OCI-LY1 (cell line): ENCODE data around the gene ZNF365.

Experiments
- H2AFZ ChIP-seq: fragments of 200-600 bp; sonication (generic), shearing (Covaris generic); 2 replicates; pipeline ENCODE4 v1.6.0; 2014; ENCODE audit warnings: antibody characterized with exemption, mild to moderate bottlenecking, low read length
- H3F3A ChIP-seq: fragments of 200-600 bp; sonication (generic), shearing (Covaris generic); 2 replicates; pipeline ENCODE4 v1.6.0; 2014; ENCODE audit warnings: mild to moderate bottlenecking, antibody characterized with exemption, low read length, moderate library complexity; ENCODE audit not compliant: insufficient read depth
- H3K27ac ChIP-seq: fragments of 200-600 bp; sonication (generic); 2 replicates; pipeline ENCODE4 v1.5.1; 2014; ENCODE audit warnings: low read length, mixed run types, mild to moderate bottlenecking, low read depth; ENCODE audit not compliant: poor library complexity, severe bottlenecking
- H3K27me3 ChIP-seq: fragments of 200-600 bp; sonication (generic); 2 replicates; pipeline ENCODE4 v1.6.0; 2014; ENCODE audit warnings: antibody characterized with exemption, mild to moderate bottlenecking, low read length, moderate library complexity; ENCODE audit not compliant: insufficient read depth
- H3K36me3 ChIP-seq: fragments of 200-600 bp; sonication (generic); 2 replicates; pipeline ENCODE4 v1.6.1; 2014; ENCODE audit warnings: mild to moderate bottlenecking, antibody characterized with exemption, low read length, moderate library complexity, mixed read lengths; ENCODE audit not compliant: insufficient read depth
- H3K4me1 ChIP-seq: fragments of 200-600 bp; sonication (generic); 2 replicates; pipeline ENCODE4 v1.5.1; 2014; ENCODE audit warnings: mild to moderate bottlenecking, low read length, moderate library complexity; ENCODE audit not compliant: insufficient read depth, severe bottlenecking
- H3K4me2 ChIP-seq: fragments of 200-600 bp; sonication (generic), shearing (Covaris generic); 2 replicates; pipeline ENCODE4 v1.6.1; 2014; ENCODE audit warnings: low read length
- H3K4me3 ChIP-seq: fragments of 200-600 bp; sonication (generic); 2 replicates; pipeline ENCODE4 v1.5.1; 2014; ENCODE audit warnings: low read length, low read depth, mild to moderate bottlenecking, mixed read lengths; ENCODE audit not compliant: poor library complexity, severe bottlenecking
- H3K79me2 ChIP-seq: fragments of 200-600 bp; shearing (Covaris generic); 2 replicates; pipeline ENCODE4 v1.6.1; 2016; ENCODE audit warnings: mixed run types, low read length, mixed read lengths; ENCODE audit not compliant: insufficient read depth
- H3K9ac ChIP-seq: fragments of 200-600 bp; sonication (generic), shearing (Covaris generic); 2 replicates; pipeline ENCODE4 v1.6.1; 2014; ENCODE audit warnings: mild to moderate bottlenecking, low read length, mixed read lengths
- H3K9me2 ChIP-seq: fragments of 200-600 bp; sonication (generic), shearing (Covaris generic); 2 replicates; pipeline ENCODE4 v1.6.1; 2014; ENCODE audit warnings: low read depth, mild to moderate bottlenecking, low read length, mixed read lengths
- H3K9me3 ChIP-seq: fragments of 200-600 bp; shearing (Covaris generic); 2 replicates; pipeline ENCODE4 v1.6.1; 2014; ENCODE audit warnings: low read length, mixed read lengths
- H4K20me1 ChIP-seq: fragments of 200-600 bp; sonication (generic), shearing (Covaris generic); 2 replicates; pipeline ENCODE4 v1.6.0; 2016; ENCODE audit warnings: mild to moderate bottlenecking, low read length; ENCODE audit not compliant: insufficient read depth
- CTCF ChIP-seq: fragments of 200-600 bp; sonication (generic), shearing (Covaris generic); IDR thresholded peaks from 2 replicates; pipeline ENCODE4 v1.5.1; 2017; ENCODE audit warnings: mild to moderate bottlenecking, antibody characterized with exemption, low read length, moderate library complexity, mixed read lengths
- EZH2 ChIP-seq: fragments of 200-600 bp; sonication (generic), shearing (Covaris generic); IDR thresholded peaks from 2 replicates; pipeline ENCODE4 v1.8.0; 2017; ENCODE audit warnings: borderline replicate concordance, mixed run types, mild to moderate bottlenecking, antibody characterized with exemption, low read length, moderate library complexity, mixed read lengths

ZNF365 gene

GRCh38 chr10:62430881-62431280, 56.7 kb downstream of the ZNF365 start:
- no peaks in the 10 kb centered on the region for H3K9me2 ChIP-seq
- no peaks in the 10 kb centered on the region for H3F3A ChIP-seq
- no peak for TF ChIP-seq EZH2
- TF ChIP-seq CTCF, result no peak
- no peaks in the 10 kb centered on the region for H3K4me1 ChIP-seq
- H3K27me3 ChIP-seq, result no peaks in the 10 kb centered on the region
- H3K9ac ChIP-seq, result no peak overlapping the region
- no peak overlapping the region for H3K27ac ChIP-seq
- H2AFZ ChIP-seq, result no peak overlapping the region
- H3K36me3 ChIP-seq, result no peaks in the 10 kb centered on the region
- H3K9me3 ChIP-seq, result no peaks in the 10 kb centered on the region
- no peak overlapping the region for H3K4me3 ChIP-seq
- H4K20me1 ChIP-seq, result no peaks in the 10 kb centered on the region
- no peak overlapping the region for H3K4me2 ChIP-seq
- no peaks in the 10 kb centered on the region for H3K79me2 ChIP-seq

- Histone ChIP-seq H3K79me2 (no peaks in the 10 kb centered on the region), H3K4me3 (no peak overlapping the region), H3K9me2 (no peaks in the 10 kb centered on the region), H2AFZ (no peak overlapping the region), H3K4me1 (no peaks in the 10 kb centered on the region), H3F3A (no peaks in the 10 kb centered on the region), H3K4me2 (no peak overlapping the region), H3K9me3 (no peaks in the 10 kb centered on the region), H3K36me3 (no peaks in the 10 kb centered on the region), H3K27ac (no peak overlapping the region), H3K9ac (no peak overlapping the region), H4K20me1 (no peaks in the 10 kb centered on the region), H3K27me3 (no peaks in the 10 kb centered on the region)
- TF ChIP-seq EZH2 (no peak), CTCF (no peak)
Observed at GRCh38 chr10:62433181-62433692, 59.1 kb downstream of the ZNF365 start.

GRCh38 chr10:62433901-62434300, 59.7 kb downstream of the ZNF365 start:
- H4K20me1 ChIP-seq, result no peaks in the 10 kb centered on the region
- H3K4me2 ChIP-seq, result no peak overlapping the region
- H3K36me3 ChIP-seq, result no peaks in the 10 kb centered on the region
- H2AFZ ChIP-seq, result no peak overlapping the region
- H3K27ac ChIP-seq, result no peak overlapping the region
- no peak overlapping the region for H3K4me3 ChIP-seq
- no peak for TF ChIP-seq EZH2
- TF ChIP-seq CTCF, result no peak
- no peaks in the 10 kb centered on the region for H3F3A ChIP-seq
- H3K27me3 ChIP-seq, result no peaks in the 10 kb centered on the region
- no peaks in the 10 kb centered on the region for H3K79me2 ChIP-seq
- no peaks in the 10 kb centered on the region for H3K4me1 ChIP-seq
- H3K9me3 ChIP-seq, result no peaks in the 10 kb centered on the region
- H3K9me2 ChIP-seq, result no peaks in the 10 kb centered on the region
- H3K9ac ChIP-seq, result no peak overlapping the region
